AG09309 (cell line): ENCODE measurements around the gene ENTR1.
A peak's percentile ranks its signal among the peaks of the same experiment; 100 is the strongest.

Source experiments
- DNase-seq: peaks from one replicate; pipeline ENCODE4 v3.0.0-alpha.2; 2010; ENCODE audit warnings: low read depth
- H3K4me3 ChIP-seq: 2 replicates; pipeline ENCODE4 v1.5.1; 2011; ENCODE audit warnings: mild to moderate bottlenecking, low read depth, low read length, moderate library complexity; ENCODE audit not compliant: control insufficient read depth
- CTCF ChIP-seq: IDR thresholded peaks from 2 replicates; pipeline ENCODE4 v1.5.1; 2011; ENCODE audit warnings: mild to moderate bottlenecking, low read depth, low read length, inconsistent platforms; ENCODE audit not compliant: insufficient read depth, control insufficient read depth; ENCODE audit errors: missing control alignments

The ENTR1 gene

GRCh38 chr9:136363106-136363948 is 47.1 kb downstream of the ENTR1 start, which contains the start of gene DNLZ:
TSS of gene DNLZ (minus strand) at chr9:136363744. CDS start at chr9:136363714, 30 bp downstream.
- peak; percentile 72 for TF ChIP-seq CTCF
- H3K4me3 ChIP-seq, result peak within 1 kb of the TSS; percentile 74
- DNase-seq, result peak; percentile 77

DNA sequence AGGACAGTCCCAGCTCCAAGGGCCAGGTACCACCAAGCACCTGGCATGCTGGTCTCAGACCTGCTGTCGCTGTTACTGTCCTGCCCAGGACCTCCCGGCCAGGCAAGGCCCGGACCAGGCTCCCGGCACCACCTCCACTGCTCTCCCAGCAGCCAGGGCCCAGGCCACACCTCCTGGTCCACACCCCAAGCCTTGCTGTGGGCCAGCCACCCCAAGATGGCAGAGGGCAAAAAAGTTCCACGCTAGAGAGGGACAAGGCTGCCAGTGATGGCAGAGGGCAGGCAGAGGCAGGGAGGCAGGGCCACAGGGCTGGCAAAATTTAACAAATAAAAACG is 48.0 kb downstream of the ENTR1 start:
- TF ChIP-seq CTCF, result no peak
- peak overlapping the region; percentile 1; the same call in 1 of the 2 replicates for H3K4me3 ChIP-seq
- DNase-seq, result no peak

DNA sequence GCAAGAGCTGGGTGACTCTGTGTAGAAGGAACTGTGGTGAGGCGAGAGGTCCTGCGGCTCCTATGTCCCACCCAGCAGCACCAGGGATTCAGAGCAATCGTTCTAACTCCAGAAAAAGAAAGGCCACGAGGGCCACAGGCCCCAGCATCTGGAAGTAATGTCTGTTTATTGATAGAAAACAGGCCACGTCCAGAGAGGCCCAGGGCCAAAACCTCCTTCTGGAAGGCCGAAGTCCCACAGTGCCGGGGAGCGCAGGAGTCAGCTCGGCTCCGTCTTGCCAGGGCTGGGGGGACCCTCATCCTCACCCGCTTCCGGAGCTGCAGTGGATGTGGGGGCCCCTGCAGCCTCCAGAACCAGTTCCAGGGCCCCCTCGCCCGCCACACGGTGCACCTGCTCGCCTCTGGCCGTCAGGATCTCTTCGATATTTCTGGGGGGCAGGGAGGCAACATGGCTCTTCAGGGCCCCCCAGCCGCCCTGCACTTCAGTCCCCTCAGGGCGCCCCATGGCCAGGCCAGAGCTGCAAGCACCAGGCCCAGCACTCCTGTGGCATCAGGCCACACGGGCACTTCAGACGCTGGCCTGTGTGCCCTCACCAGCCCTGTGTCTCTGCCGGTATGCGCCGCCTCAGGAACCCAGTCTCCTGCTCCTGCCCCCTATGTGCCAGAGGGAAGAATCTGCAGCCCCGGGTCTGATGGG is 48.5 kb downstream of the ENTR1 start:
- H3K4me3 ChIP-seq, result peak overlapping the region; percentile 1; the same call in 1 of the 2 replicates
- TF ChIP-seq CTCF, result no peak
- DNase-seq, result no peak

- no peak for TF ChIP-seq CTCF
- H3K4me3 ChIP-seq, result no peak overlapping the region
- DNase-seq, result no peak
Measured at GRCh38 chr9:136361047-136361753, 49.2 kb downstream of the ENTR1 start.

GRCh38 chr9:136359774-136360718 is 50.4 kb downstream of the ENTR1 start:
- TF ChIP-seq CTCF, result no peak
- no peak for DNase-seq
- H3K4me3 ChIP-seq, result no peak overlapping the region
